OCI-LY1 (cell line): ENCODE results near the gene TRMT44.

Source experiments
- H2AFZ ChIP-seq: fragments of 200-600 bp; sonication (generic), shearing (Covaris generic); 2 replicates; pipeline ENCODE4 v1.6.0; 2014; ENCODE audit warnings: antibody characterized with exemption, mild to moderate bottlenecking, low read length
- H3F3A ChIP-seq: fragments of 200-600 bp; sonication (generic), shearing (Covaris generic); 2 replicates; pipeline ENCODE4 v1.6.0; 2014; ENCODE audit warnings: mild to moderate bottlenecking, antibody characterized with exemption, low read length, moderate library complexity; ENCODE audit not compliant: insufficient read depth
- H3K27ac ChIP-seq: fragments of 200-600 bp; sonication (generic); 2 replicates; pipeline ENCODE4 v1.5.1; 2014; ENCODE audit warnings: low read length, mixed run types, mild to moderate bottlenecking, low read depth; ENCODE audit not compliant: poor library complexity, severe bottlenecking
- H3K27me3 ChIP-seq: fragments of 200-600 bp; sonication (generic); 2 replicates; pipeline ENCODE4 v1.6.0; 2014; ENCODE audit warnings: antibody characterized with exemption, mild to moderate bottlenecking, low read length, moderate library complexity; ENCODE audit not compliant: insufficient read depth
- H3K36me3 ChIP-seq: fragments of 200-600 bp; sonication (generic); 2 replicates; pipeline ENCODE4 v1.6.1; 2014; ENCODE audit warnings: mild to moderate bottlenecking, antibody characterized with exemption, low read length, moderate library complexity, mixed read lengths; ENCODE audit not compliant: insufficient read depth
- H3K4me1 ChIP-seq: fragments of 200-600 bp; sonication (generic); 2 replicates; pipeline ENCODE4 v1.5.1; 2014; ENCODE audit warnings: mild to moderate bottlenecking, low read length, moderate library complexity; ENCODE audit not compliant: insufficient read depth, severe bottlenecking
- H3K4me2 ChIP-seq: fragments of 200-600 bp; sonication (generic), shearing (Covaris generic); 2 replicates; pipeline ENCODE4 v1.6.1; 2014; ENCODE audit warnings: low read length
- H3K4me3 ChIP-seq: fragments of 200-600 bp; sonication (generic); 2 replicates; pipeline ENCODE4 v1.5.1; 2014; ENCODE audit warnings: low read length, low read depth, mild to moderate bottlenecking, mixed read lengths; ENCODE audit not compliant: poor library complexity, severe bottlenecking
- H3K79me2 ChIP-seq: fragments of 200-600 bp; shearing (Covaris generic); 2 replicates; pipeline ENCODE4 v1.6.1; 2016; ENCODE audit warnings: mixed run types, low read length, mixed read lengths; ENCODE audit not compliant: insufficient read depth
- H3K9ac ChIP-seq: fragments of 200-600 bp; sonication (generic), shearing (Covaris generic); 2 replicates; pipeline ENCODE4 v1.6.1; 2014; ENCODE audit warnings: mild to moderate bottlenecking, low read length, mixed read lengths
- H3K9me2 ChIP-seq: fragments of 200-600 bp; sonication (generic), shearing (Covaris generic); 2 replicates; pipeline ENCODE4 v1.6.1; 2014; ENCODE audit warnings: low read depth, mild to moderate bottlenecking, low read length, mixed read lengths
- H3K9me3 ChIP-seq: fragments of 200-600 bp; shearing (Covaris generic); 2 replicates; pipeline ENCODE4 v1.6.1; 2014; ENCODE audit warnings: low read length, mixed read lengths
- H4K20me1 ChIP-seq: fragments of 200-600 bp; sonication (generic), shearing (Covaris generic); 2 replicates; pipeline ENCODE4 v1.6.0; 2016; ENCODE audit warnings: mild to moderate bottlenecking, low read length; ENCODE audit not compliant: insufficient read depth
- EZH2 ChIP-seq: fragments of 200-600 bp; sonication (generic), shearing (Covaris generic); IDR thresholded peaks from 2 replicates; pipeline ENCODE4 v1.8.0; 2017; ENCODE audit warnings: borderline replicate concordance, mixed run types, mild to moderate bottlenecking, antibody characterized with exemption, low read length, moderate library complexity, mixed read lengths
- TF ChIP-seq, protein P1 (sequence below): fragments of 200-600 bp; sonication (generic), shearing (Covaris generic); IDR thresholded peaks from 2 replicates; pipeline ENCODE4 v1.5.1; 2017; ENCODE audit warnings: mild to moderate bottlenecking, antibody characterized with exemption, low read length, moderate library complexity, mixed read lengths

TRMT44 gene

GRCh38 chr4:8513931-8514330 is 73.4 kb downstream of the TRMT44 start:
- Histone ChIP-seq H3K9me3 (no peaks in the 10 kb centered on the region), H3K79me2 (no peaks in the 10 kb centered on the region), H3F3A (no peaks in the 10 kb centered on the region), H4K20me1 (no peaks in the 10 kb centered on the region), H3K36me3 (no peaks in the 10 kb centered on the region), H3K4me1 (no peaks in the 10 kb centered on the region), H2AFZ (no peak overlapping the region), H3K27ac (no peak overlapping the region), H3K4me2 (no peak overlapping the region), H3K9me2 (no peaks in the 10 kb centered on the region), H3K9ac (no peak overlapping the region), H3K27me3 (no peaks in the 10 kb centered on the region), H3K4me3 (no peak overlapping the region)
- no peak for TF ChIP-seq EZH2
- TF ChIP-seq, protein P1, sequence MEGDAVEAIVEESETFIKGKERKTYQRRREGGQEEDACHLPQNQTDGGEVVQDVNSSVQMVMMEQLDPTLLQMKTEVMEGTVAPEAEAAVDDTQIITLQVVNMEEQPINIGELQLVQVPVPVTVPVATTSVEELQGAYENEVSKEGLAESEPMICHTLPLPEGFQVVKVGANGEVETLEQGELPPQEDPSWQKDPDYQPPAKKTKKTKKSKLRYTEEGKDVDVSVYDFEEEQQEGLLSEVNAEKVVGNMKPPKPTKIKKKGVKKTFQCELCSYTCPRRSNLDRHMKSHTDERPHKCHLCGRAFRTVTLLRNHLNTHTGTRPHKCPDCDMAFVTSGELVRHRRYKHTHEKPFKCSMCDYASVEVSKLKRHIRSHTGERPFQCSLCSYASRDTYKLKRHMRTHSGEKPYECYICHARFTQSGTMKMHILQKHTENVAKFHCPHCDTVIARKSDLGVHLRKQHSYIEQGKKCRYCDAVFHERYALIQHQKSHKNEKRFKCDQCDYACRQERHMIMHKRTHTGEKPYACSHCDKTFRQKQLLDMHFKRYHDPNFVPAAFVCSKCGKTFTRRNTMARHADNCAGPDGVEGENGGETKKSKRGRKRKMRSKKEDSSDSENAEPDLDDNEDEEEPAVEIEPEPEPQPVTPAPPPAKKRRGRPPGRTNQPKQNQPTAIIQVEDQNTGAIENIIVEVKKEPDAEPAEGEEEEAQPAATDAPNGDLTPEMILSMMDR = no peak

DNA sequence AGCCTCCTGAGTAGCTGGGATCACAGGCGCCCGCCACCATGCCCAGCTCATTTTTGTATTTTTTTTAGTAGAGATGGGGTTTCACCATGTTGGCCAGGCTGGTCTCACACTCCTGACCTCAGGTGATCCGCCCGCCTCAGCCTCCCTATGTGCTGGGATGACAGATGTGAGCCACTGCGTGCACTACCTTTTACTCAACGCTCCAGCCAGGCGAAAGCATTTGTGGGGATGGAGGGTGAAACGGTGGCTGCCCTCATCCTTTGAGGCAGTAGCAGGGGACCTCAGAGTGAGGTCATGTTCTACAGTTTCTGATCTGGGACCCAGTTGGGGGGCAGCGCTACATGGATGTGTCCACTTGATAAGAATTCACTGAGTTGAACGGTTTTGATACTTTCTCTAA is 73.8 kb downstream of the TRMT44 start:
- H2AFZ ChIP-seq = no peak overlapping the region
- H3K9me3 ChIP-seq = no peaks in the 10 kb centered on the region
- no peaks in the 10 kb centered on the region for H3K27me3 ChIP-seq
- no peak overlapping the region for H3K9ac ChIP-seq
- H3F3A ChIP-seq = no peaks in the 10 kb centered on the region
- H4K20me1 ChIP-seq = no peaks in the 10 kb centered on the region
- no peaks in the 10 kb centered on the region for H3K36me3 ChIP-seq
- H3K4me2 ChIP-seq = no peak overlapping the region
- H3K27ac ChIP-seq = no peak overlapping the region
- H3K4me3 ChIP-seq = no peak overlapping the region
- H3K79me2 ChIP-seq = no peaks in the 10 kb centered on the region
- no peak for TF ChIP-seq EZH2
- TF ChIP-seq, protein P1 = no peak
- H3K4me1 ChIP-seq = no peaks in the 10 kb centered on the region
- no peaks in the 10 kb centered on the region for H3K9me2 ChIP-seq

- Histone ChIP-seq H3K4me3 (no peak overlapping the region), H3K36me3 (no peaks in the 10 kb centered on the region), H3K27me3 (no peaks in the 10 kb centered on the region), H4K20me1 (no peaks in the 10 kb centered on the region), H2AFZ (no peak overlapping the region), H3K9ac (no peak overlapping the region), H3K27ac (no peak overlapping the region), H3K79me2 (no peaks in the 10 kb centered on the region), H3K4me2 (no peak overlapping the region), H3K4me1 (no peaks in the 10 kb centered on the region), H3K9me2 (no peaks in the 10 kb centered on the region), H3F3A (no peaks in the 10 kb centered on the region), H3K9me3 (no peaks in the 10 kb centered on the region)
- no peak for TF ChIP-seq EZH2
- TF ChIP-seq, protein P1 = no peak
Observed at GRCh38 chr4:8515316-8516060, 74.9 kb downstream of the TRMT44 start.
